ENCODE data around the gene PTPRM. TPM values are rescaled to one million over a fixed set of nuclear protein-coding genes. Genes with fewer than 3 reads are reported as not detected.

The PTPRM gene
- total and polyA plus RNA-seq, 2 of the 4 experiments (the other 2 are of a cell fraction): 28.3 to 51.2 TPM

GRCh38 chr18:7663366-7664312 lies 96.5 kb downstream of the PTPRM start:
- Histone ChIP-seq H2BK20ac (ENCODE audit: low read depth, low read length) (no peak overlapping the region), H3K56ac (ENCODE audit: extremely low read depth, insufficient read depth, low read length) (no peak overlapping the region), H2BK15ac (ENCODE audit: low read depth, low read length) (no peak overlapping the region), H3K27me3 (ENCODE audit: control insufficient read depth, insufficient read depth, low read length) (no peaks in the 10 kb centered on the region), H3K4me1 (ENCODE audit: control insufficient read depth, insufficient read depth, low read length) (peaks cover 3% of the 10 kb centered on the region; the same call in 1 of the 2 replicates), H2AK9ac (replicated peaks; ENCODE audit: low read depth, low read length, poor library complexity) (no peak overlapping the region), H3K9ac (ENCODE audit: low read depth, low read length) (no peak overlapping the region), H2AK5ac (ENCODE audit: low read depth, low read length) (no peak overlapping the region), H3K4me3 (ENCODE audit: insufficient read depth, low read depth, low read length) (no peak overlapping the region), H3K9me1 (ENCODE audit: insufficient read depth, low read length) (peaks cover 10% of the 10 kb centered on the region), H3K4ac (ENCODE audit: low read depth, low read length) (no peak overlapping the region), H4K91ac (ENCODE audit: insufficient read depth, low read depth, low read length) (no peak overlapping the region), H4K8ac (ENCODE audit: low read depth in 2 of 2, low read length in 2 of 2) (no peak overlapping the region), H3K27ac (ENCODE audit: insufficient read depth, low read length) (no peak overlapping the region), H3K18ac (ENCODE audit: low read depth, low read length) (no peak overlapping the region), H3K36me3 (ENCODE audit: control insufficient read depth, insufficient read depth, low read length) (no peaks in the 10 kb centered on the region), H3K9me3 (ENCODE audit: control insufficient read depth, insufficient read depth, low read length) (no peaks in the 10 kb centered on the region), H2BK120ac (ENCODE audit: low read depth, low read length) (no peak overlapping the region), H2BK5ac (ENCODE audit: low read depth, low read length, poor library complexity, severe bottlenecking) (no peak overlapping the region), H3K79me1 (ENCODE audit: low read depth in 1 of 2, low read length in 2 of 2) (peaks cover 6 to 16% of the 10 kb centered on the region in 2 experiments; a peak in 2 of 4 replicates), H4K5ac (ENCODE audit: low read depth, low read length) (no peak overlapping the region), H4K20me1 (ENCODE audit: insufficient read depth, low read length) (no peaks in the 10 kb centered on the region; the same call in 1 of the 2 replicates), H2AFZ (replicated peaks; ENCODE audit: low read length, poor library complexity) (no peak overlapping the region), H3K23ac (ENCODE audit: low read depth, low read length) (no peak overlapping the region), H3K4me2 (ENCODE audit: low read depth, low read length) (no peak overlapping the region), H3K14ac (replicated peaks; ENCODE audit: low read depth, low read length) (no peak overlapping the region)
- no peak for DNase-seq
- ChIA-PET POLR2A (ENCODE audit: unreplicated experiment) (no interaction called here), CTCF (no interaction called here)
- in situ Hi-C loops (cut with MboI; ENCODE audit: low sequenced_read_pairs): no loop called here
- no CpG with 5 or more reads among the region's 11 CpGs for WGBS, 2 experiments (ENCODE audit: extremely low coverage in 2 of 2, insufficient read length in 1 of 2)
- TF ChIP-seq CEBPB (IDR thresholded peaks at IDR 0.05; ENCODE audit: low read depth, low read length) (peak; percentile 62), ELK1 (IDR thresholded peaks at IDR 0.05; ENCODE audit: borderline replicate concordance, low read depth, low read length) (no peak)
- intact Hi-C loops (cut with micrococcal nuclease): no loop called here
- BruUV-seq (replicated peaks): no TSS peak
- no peak for ATAC-seq (ENCODE audit: low read depth)
- dilution Hi-C loops (cut with HindIII; ENCODE audit: low sequenced_read_pairs, unreplicated experiment): no loop called here
